Loucy (cell line): ENCODE data around the gene DRD2.

Experiments used
- CTCF ChIP-seq: fragments of 200-600 bp; sonication (generic); conservative IDR thresholded peaks from 2 replicates; pipeline ENCODE4 v1.5.1; 2014; ENCODE audit warnings: mild to moderate bottlenecking, antibody characterized with exemption, low read length
- EZH2phosphoT487 ChIP-seq: fragments of 200-600 bp; IDR thresholded peaks from 2 replicates; pipeline ENCODE4 v1.6.1; 2018; ENCODE audit warnings: antibody characterized with exemption, mild to moderate bottlenecking, moderate library complexity, borderline replicate concordance

GRCh38 chr11:113404859-113405430 is 70.3 kb downstream of the DRD2 start:
- TF ChIP-seq CTCF (no peak), EZH2phosphoT487 (no peak)
